Activated CD8-positive, alpha-beta memory T cell treated with anti-CD3 and anti-CD28 coated beads for 24 hours (primary cell): ENCODE results near the gene PAFAH1B1.
"Not testable (repeated sequence)": the region's sequence is repeated elsewhere in the genome, so short reads cannot be mapped to it uniquely, and the experiment has no call there.

Experiments
- DNase-seq: peaks from one replicate; pipeline ENCODE4 v3.0.0-alpha.2; 2020

PAFAH1B1 gene

GRCh38 chr17:2594722-2595599 is 1.5 kb downstream of the PAFAH1B1 start:
- no peak for DNase-seq

- DNase-seq, result no peak
Observed at GRCh38 chr17:2595716-2596115, 2.3 kb downstream of the PAFAH1B1 start.

- DNase-seq, result no peak
Observed at GRCh38 chr17:2598166-2598565, 4.7 kb downstream of the PAFAH1B1 start.

GRCh38 chr17:2602597-2603017 is 9.2 kb downstream of the PAFAH1B1 start:
- DNase-seq, result no peak

DNA sequence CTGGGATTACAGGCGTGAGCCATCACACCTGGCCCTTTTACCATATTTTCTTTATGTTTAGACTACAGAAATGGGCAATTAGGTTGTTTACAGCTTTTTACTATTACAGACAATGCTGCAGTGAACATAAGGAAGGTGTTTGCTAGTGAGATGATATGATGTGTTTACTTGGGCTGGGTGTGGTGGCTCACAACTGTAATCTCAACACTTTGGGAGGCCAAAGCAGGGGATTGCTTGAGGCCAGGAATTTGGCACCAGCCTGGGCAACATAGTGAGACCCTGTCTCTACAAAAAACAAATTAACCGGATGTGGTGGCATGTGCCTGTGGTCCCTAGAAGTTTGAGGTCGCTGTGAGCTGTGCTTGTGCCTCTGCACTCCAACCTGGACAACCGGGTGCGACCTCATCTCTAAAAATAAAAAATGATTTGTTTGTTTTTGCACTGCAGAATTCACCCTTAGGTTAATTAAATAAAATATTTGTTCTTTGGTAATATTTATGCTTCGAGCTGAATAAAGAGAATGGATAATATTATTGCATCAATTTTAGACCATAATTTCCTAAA is 15.0 kb downstream of the PAFAH1B1 start:
- no peak for DNase-seq

- DNase-seq, result no peak
Observed at GRCh38 chr17:2609091-2609490, 15.6 kb downstream of the PAFAH1B1 start.

DNA sequence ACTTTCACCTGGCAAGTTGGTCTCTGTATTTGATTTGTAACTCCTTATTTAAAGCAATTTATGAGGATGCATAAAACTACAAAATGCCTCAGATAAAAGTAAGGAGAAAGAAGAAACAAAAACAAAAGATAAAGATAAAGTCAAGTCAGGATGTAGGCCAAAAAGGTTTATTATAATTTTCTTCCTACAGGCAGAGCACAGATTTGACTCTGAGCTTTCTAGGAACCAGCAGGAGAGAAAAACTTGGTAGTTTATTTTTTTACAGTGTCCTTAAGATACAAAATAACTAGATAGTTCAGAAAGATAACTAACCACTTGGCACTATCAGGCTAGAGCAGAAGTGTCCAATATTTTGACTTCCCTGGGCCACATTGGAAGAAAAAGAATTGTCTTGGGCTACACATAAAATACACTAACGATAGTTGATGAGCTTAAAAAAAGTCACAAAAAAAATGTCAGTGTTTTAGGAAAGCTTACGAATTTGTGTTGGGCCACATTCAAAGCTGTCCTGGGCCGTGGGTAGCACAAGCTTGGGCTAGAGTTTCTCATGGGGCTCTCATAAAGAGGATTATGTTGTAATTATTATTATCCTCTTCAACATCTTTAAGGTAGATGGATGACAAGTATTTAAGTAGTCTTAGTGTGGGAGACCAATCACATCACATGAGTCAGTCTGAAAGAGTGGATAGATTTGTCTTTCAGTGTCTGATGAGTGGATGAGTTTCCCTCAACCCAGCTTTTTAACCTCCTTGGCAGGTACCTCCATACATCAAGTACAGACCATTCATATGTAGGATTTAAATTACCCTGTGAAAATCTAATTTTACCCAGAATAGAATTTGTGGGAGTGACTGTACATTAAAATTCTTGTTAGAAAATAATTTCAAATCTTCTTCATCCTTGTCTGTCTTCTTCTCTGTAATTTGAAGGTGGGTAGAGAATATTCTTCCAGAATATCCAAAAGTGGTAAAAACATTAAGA is 17.0 kb downstream of the PAFAH1B1 start:
- no peak for DNase-seq

DNA sequence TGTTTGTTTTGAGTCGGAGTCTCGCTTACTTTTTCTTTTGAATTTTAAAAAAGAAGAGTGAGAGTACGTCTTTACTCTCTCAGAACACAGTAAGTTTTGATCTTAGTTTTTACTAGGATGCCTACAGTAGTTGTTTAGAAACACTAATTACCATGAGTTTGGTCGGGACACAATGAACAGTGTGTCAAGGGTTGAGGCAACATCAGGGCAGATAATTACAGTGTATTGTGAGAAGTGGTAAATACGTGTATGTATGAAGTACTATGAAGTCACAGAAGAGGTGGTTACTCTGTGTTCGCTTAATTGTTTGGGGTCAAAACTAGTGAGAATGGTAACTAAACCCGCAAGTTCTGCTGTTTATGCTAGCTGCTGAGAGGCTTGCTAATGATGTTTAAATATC is 18.2 kb downstream of the PAFAH1B1 start:
- DNase-seq, result no peak

DNA sequence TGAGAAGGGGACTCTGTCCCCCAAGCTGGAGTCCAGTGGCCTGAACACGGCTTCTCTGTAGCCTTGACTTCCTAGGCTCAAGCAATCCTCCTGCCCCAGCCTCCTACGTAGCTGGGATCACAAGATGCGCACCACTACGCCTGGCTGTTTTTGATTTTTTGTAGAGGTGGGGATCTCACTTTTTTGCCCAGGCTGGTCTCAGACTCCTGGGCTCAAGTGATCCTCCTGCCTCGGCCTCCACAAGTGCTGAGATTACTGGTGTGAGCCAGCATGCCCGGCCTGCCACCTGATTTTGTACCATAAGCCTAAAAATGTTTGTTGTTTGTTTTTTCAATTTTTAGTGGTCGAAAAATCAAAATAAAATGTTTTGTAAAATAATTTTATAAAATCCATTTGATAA is 19.2 kb downstream of the PAFAH1B1 start:
- DNase-seq, result no peak

GRCh38 chr17:2613089-2613808 is 19.8 kb downstream of the PAFAH1B1 start:
- DNase-seq, result no peak

GRCh38 chr17:2615882-2616281 is 22.4 kb downstream of the PAFAH1B1 start:
- no peak for DNase-seq

DNA sequence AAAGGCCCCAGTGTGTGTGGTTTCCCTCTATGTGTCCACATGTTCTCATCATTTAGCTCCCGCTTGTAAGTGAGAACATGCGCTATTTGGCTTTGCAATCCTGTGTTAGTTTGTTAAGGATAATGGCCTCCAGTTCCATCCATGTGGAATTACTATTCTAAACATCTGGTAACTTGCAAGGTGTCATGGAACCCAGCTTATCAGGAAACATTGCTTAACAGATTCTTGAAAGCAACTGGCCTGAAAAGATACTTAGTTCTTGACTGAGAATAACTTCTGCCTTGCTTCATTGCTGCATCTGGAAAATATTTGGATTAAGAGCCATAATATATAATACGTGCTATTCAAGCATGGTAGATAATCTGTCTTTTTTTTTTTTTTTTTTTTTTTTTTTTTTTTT is 27.8 kb downstream of the PAFAH1B1 start:
- no peak for DNase-seq

DNA sequence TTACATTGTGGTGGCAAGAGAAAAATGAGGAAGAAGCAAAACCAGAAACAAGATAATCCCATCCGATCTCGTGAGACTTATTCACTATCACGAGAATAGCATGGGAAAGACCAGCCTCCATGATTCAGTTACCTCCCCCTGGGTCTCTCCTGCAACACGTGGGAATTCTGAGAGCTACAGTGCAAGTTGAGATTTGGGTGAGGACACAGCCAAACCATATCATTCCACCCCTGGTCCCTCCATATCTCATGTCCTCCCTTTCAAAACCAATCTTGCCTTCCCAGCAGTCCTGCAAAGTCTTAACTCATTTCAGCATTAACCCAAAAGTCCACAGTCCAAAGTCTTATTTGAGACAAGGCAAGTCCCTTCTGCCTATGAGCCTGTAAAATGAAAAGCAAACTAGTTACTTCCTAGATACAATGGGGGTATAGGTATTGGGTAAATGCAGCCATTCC is 28.5 kb downstream of the PAFAH1B1 start:
- DNase-seq, result not testable (repeated sequence)

GRCh38 chr17:2622721-2623301 is 29.4 kb downstream of the PAFAH1B1 start:
- DNase-seq, result not testable (repeated sequence)

DNA sequence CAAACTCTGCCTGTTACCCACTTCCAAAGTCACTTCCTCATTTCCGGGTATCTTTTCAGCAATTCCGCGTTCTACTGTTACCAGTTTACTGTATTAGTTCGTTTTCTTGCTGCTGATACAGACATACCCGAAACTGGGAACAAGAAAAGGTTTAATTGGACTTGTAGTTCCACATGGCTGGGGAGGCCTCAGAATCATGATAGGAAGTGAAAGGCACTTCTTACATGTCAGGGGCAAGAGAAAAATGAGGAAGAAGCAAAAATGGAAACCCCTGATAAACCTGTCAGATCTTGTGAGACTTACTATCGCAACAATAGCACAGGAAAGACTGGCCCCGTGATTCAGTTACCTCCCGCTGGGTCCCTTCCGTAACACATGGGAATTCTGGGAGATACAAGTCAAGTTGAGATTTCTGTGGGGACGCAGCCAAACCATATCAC is 30.9 kb downstream of the PAFAH1B1 start:
- no peak for DNase-seq

DNA sequence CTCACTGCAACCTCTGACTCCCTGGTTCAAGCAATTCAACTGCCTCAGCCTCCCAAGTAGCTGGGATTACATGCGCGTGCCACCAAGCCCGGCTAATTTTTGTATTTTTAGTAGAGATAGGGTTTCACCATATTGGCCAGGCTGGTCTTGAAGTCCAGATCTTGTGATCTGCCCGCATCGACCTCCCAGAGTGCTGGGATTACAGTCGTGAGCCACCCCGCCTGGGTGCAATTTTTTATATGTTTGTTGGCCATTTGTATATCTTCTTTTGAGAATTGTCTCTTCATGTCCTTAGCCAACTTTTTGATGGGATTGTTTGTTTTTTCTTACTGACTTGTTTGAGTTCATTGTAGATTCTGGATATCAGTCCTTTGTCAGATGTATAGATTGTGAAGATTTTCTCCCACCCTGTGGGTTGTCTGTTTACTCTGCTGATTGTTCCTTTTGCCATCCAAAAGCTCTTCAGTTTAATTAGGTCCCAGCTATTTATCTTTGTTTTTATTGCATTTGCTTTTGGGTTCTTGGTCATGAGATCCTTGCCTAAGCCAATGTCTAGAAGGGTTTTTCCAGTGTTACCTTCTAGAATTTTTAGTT is 33.3 kb downstream of the PAFAH1B1 start:
- DNase-seq, result not testable (repeated sequence)

DNA sequence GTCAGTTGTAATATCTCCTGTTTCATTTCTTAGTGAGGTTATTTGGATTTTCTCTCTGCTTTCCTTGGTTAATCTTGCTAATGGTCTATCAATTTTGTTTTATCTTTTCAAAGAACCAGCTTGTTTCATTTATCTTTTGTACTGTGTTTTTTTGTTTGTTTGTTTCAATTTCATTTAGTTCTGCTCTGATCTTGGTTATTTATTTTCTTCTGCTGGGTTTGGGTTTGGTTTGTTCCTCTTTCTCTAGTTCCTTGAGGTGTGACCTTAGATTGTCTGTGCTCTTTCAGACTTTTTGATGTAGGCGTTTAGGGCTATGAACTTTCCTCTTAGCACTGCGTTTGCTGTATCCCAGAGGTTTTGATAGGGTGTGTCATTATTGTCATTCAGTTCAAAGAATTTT is 35.5 kb downstream of the PAFAH1B1 start:
- DNase-seq, result not testable (repeated sequence)

GRCh38 chr17:2631211-2631610 is 37.8 kb downstream of the PAFAH1B1 start:
- no peak for DNase-seq

DNA sequence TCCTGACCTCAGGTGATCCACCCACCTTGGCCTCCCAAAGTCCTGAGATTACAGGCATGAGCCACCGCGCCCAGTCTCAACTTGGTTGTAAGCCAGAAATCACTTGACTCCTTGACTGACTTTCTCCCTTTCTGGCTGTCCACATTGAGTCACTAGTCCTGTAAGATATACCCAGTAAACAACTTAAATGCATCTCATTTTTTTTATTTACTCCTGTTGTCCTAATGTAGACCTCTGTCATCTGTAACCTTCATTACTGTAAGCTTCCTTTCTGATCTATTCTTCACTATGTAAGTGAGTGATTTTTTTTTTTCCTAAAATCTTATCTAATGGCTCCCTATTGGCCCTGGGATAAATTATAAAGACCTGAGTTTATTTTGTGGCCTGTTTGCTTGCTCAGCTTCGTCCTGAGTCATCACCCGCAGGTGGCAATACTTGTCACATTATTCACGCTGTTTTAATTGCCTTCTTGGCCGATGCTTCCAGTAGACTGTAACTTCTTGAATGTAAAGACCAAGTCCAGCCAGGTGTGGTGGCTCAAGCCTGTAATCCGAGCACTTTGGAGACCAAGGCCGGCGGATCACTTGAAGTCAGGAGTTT is 41.0 kb downstream of the PAFAH1B1 start:
- DNase-seq, result no peak

DNA sequence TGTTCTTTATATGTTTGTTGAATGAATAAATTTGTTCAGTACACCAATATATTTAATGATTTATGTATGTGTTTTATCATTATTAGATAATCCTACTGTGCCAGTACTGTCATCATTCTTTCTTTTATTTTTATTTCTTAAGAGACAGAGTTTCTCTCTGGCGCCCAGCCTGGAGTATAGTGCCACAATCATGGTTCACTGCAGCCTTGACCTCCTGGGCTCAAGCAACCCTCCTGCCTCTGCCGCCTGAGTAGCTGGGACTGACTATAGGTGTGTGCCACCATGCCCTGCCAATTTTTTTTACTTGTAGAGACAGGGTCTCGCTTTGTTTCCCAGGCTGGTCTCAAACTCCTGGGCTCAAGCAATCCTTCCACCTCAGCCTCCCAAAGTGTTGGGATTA is 41.8 kb downstream of the PAFAH1B1 start:
- DNase-seq, result no peak

- DNase-seq, result no peak
Observed at GRCh38 chr17:2635675-2636074, 42.2 kb downstream of the PAFAH1B1 start.
